K562 (cell line): Measurements from ENCODE around the gene SLC25A11. TPM values are rescaled to one million over a fixed set of nuclear protein-coding genes. Genes with fewer than 3 reads are reported as not detected.
A peak's percentile ranks its signal among the peaks of the same experiment; 100 is the strongest.

Experiments used
- FOXP1 ChIP-seq: sonication (generic); formaldehyde crosslinking; IDR thresholded peaks from 2 replicates; pipeline ENCODE4 v1.8.0; 2022; ENCODE audit warnings: mild to moderate bottlenecking, missing genetic modification reagents
- PHF20 ChIP-seq: fragments of 450-650 bp; IDR thresholded peaks from 2 replicates; pipeline ENCODE4 v1.6.1; 2018; ENCODE audit not compliant: partially characterized antibody
- POLR2AphosphoS5 ChIP-seq: IDR thresholded peaks from 2 replicates; pipeline ENCODE4 v1.6.1; 2011; ENCODE audit warnings: mild to moderate bottlenecking, low read depth, low read length, moderate library complexity; ENCODE audit not compliant: control insufficient read depth, insufficient read depth
- STAT6 ChIP-seq: sonication (generic); formaldehyde crosslinking; IDR thresholded peaks from 2 replicates; pipeline ENCODE4 v1.8.1; 2023; ENCODE audit warnings: mild to moderate bottlenecking, missing genetic modification reagents
- TEAD1 ChIP-seq, 2 experiments: fragments of 450-650 bp in 1 of 2; sonication (generic) in 1 of 2; formaldehyde crosslinking; IDR thresholded peaks; 2 replicates each; pipeline versions ENCODE4 v1.4.0 to v1.8.0; 2020 to 2022; ENCODE audit warnings: mild to moderate bottlenecking in 2 of 2, missing genetic modification reagents in 1 of 2
- ZNF561 ChIP-seq: fragments of 450-650 bp; formaldehyde crosslinking; conservative IDR thresholded peaks from 2 replicates; pipeline ENCODE4 v1.4.0; 2020; ENCODE audit warnings: mild to moderate bottlenecking, moderate library complexity
- polyA plus RNA-seq, 8 experiments: library from polyadenylated mRNA; depleted of rRNA in 4 of 8; stranded (reverse) in 5 of 8; unstranded in 3 of 8; fragments of >200 nt; fragmentation: Nextera tagmentation in 2 of 8; fragmentation: Illumina TruSeq in 1 of 8; extraction: Ambion mirVana in 2 of 8; extraction: Trizol in 1 of 8; gene quantifications; 2 replicates each; pipeline versions ENCODE4 v1.2.1 to v1.2.3, GENCODE V29; 2011 to 2014; ENCODE audit warnings: inconsistent platforms in 1 of 8, missing spikeins in 1 of 8
- total RNA-seq, 7 experiments: library from RNA; depleted of rRNA in 6 of 7; stranded (reverse); fragments of >200 nt in 6 of 7; fragmentation: Illumina TruSeq in 2 of 7; extraction: Trizol in 2 of 7; gene quantifications; 2 replicates each; pipeline versions ENCODE4 v1.2.1 to v1.2.3, GENCODE V29; 2011 to 2021; ENCODE audit warnings: low replicate concordance in 1 of 7
- TF ChIP-seq, protein P1 (sequence below): fragments of 450-650 bp; IDR thresholded peaks from 2 replicates; pipeline ENCODE4 v1.6.1; 2016; ENCODE audit warnings: mild to moderate bottlenecking, moderate library complexity
- TF ChIP-seq, protein P2 (sequence below): fragments of 450-650 bp; IDR thresholded peaks from 2 replicates; pipeline ENCODE4 v1.6.1; 2017; ENCODE audit warnings: antibody characterized with exemption
- TF ChIP-seq, protein P3 (sequence below): sonication (generic); formaldehyde crosslinking; IDR thresholded peaks from 2 replicates; pipeline ENCODE4 v1.8.0; 2022; ENCODE audit warnings: missing genetic modification reagents, mild to moderate bottlenecking, moderate library complexity, borderline replicate concordance

SLC25A11 gene
- total and polyA plus RNA-seq, 9 of the 15 experiments (the other 6 are each of a cell fraction or from before 2014, with no cell fraction given) = 3.1 to 56.7 (median 32.9) TPM

DNA sequence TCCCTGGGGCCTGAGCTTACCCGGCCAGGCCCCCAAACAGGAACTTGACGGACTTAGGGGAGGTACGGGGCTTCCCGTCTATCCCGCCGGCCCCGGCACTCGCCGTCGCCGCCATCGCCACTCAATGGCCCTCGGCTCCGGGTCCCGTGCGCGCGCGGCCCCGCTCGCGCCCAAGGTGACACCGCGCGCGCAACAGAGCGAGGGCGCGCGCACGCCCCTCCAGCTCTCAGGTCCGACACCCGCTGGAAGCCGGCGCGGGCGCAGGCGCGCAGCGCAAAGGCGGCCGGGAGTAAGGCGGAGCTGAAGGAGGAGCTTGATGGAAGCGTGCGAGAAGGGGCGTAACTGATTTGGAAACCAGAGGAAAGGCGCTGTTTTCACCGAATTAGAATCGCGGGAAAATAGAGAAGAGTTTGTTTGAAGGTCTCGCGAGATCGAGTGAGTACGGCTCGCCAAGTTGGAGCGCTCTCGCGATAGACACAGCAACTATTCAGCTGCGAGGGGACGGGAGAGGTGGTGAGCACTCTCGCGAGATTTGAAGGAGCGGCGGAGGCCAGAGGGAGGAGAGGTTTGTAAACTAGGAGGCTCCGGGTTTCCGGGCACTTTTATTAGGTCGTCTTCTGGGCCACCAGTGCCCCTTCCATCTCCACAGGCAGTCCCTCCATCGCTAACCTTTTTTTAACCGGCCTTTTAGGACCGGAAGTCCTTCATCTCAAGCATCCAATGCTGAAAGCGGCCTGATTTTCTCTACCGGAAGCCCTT lies at the start of gene SLC25A11, which contains the start of gene RNF167 (continued):
- TF ChIP-seq, protein P1, sequence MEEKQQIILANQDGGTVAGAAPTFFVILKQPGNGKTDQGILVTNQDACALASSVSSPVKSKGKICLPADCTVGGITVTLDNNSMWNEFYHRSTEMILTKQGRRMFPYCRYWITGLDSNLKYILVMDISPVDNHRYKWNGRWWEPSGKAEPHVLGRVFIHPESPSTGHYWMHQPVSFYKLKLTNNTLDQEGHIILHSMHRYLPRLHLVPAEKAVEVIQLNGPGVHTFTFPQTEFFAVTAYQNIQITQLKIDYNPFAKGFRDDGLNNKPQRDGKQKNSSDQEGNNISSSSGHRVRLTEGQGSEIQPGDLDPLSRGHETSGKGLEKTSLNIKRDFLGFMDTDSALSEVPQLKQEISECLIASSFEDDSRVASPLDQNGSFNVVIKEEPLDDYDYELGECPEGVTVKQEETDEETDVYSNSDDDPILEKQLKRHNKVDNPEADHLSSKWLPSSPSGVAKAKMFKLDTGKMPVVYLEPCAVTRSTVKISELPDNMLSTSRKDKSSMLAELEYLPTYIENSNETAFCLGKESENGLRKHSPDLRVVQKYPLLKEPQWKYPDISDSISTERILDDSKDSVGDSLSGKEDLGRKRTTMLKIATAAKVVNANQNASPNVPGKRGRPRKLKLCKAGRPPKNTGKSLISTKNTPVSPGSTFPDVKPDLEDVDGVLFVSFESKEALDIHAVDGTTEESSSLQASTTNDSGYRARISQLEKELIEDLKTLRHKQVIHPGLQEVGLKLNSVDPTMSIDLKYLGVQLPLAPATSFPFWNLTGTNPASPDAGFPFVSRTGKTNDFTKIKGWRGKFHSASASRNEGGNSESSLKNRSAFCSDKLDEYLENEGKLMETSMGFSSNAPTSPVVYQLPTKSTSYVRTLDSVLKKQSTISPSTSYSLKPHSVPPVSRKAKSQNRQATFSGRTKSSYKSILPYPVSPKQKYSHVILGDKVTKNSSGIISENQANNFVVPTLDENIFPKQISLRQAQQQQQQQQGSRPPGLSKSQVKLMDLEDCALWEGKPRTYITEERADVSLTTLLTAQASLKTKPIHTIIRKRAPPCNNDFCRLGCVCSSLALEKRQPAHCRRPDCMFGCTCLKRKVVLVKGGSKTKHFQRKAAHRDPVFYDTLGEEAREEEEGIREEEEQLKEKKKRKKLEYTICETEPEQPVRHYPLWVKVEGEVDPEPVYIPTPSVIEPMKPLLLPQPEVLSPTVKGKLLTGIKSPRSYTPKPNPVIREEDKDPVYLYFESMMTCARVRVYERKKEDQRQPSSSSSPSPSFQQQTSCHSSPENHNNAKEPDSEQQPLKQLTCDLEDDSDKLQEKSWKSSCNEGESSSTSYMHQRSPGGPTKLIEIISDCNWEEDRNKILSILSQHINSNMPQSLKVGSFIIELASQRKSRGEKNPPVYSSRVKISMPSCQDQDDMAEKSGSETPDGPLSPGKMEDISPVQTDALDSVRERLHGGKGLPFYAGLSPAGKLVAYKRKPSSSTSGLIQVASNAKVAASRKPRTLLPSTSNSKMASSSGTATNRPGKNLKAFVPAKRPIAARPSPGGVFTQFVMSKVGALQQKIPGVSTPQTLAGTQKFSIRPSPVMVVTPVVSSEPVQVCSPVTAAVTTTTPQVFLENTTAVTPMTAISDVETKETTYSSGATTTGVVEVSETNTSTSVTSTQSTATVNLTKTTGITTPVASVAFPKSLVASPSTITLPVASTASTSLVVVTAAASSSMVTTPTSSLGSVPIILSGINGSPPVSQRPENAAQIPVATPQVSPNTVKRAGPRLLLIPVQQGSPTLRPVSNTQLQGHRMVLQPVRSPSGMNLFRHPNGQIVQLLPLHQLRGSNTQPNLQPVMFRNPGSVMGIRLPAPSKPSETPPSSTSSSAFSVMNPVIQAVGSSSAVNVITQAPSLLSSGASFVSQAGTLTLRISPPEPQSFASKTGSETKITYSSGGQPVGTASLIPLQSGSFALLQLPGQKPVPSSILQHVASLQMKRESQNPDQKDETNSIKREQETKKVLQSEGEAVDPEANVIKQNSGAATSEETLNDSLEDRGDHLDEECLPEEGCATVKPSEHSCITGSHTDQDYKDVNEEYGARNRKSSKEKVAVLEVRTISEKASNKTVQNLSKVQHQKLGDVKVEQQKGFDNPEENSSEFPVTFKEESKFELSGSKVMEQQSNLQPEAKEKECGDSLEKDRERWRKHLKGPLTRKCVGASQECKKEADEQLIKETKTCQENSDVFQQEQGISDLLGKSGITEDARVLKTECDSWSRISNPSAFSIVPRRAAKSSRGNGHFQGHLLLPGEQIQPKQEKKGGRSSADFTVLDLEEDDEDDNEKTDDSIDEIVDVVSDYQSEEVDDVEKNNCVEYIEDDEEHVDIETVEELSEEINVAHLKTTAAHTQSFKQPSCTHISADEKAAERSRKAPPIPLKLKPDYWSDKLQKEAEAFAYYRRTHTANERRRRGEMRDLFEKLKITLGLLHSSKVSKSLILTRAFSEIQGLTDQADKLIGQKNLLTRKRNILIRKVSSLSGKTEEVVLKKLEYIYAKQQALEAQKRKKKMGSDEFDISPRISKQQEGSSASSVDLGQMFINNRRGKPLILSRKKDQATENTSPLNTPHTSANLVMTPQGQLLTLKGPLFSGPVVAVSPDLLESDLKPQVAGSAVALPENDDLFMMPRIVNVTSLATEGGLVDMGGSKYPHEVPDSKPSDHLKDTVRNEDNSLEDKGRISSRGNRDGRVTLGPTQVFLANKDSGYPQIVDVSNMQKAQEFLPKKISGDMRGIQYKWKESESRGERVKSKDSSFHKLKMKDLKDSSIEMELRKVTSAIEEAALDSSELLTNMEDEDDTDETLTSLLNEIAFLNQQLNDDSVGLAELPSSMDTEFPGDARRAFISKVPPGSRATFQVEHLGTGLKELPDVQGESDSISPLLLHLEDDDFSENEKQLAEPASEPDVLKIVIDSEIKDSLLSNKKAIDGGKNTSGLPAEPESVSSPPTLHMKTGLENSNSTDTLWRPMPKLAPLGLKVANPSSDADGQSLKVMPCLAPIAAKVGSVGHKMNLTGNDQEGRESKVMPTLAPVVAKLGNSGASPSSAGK = no peak
- no peak for TF ChIP-seq STAT6 (CRISPR knock-in tag)
- peak in 1 of 2 experiments; percentile 51; a peak in 1 of 4 replicates for TF ChIP-seq TEAD1 (CRISPR knock-in tag; IDR thresholded peaks at IDR 0.05)
- TF ChIP-seq FOXP1 (CRISPR knock-in tag) = no peak; the same call in 1 of the 2 replicates
- TF ChIP-seq, protein P2, sequence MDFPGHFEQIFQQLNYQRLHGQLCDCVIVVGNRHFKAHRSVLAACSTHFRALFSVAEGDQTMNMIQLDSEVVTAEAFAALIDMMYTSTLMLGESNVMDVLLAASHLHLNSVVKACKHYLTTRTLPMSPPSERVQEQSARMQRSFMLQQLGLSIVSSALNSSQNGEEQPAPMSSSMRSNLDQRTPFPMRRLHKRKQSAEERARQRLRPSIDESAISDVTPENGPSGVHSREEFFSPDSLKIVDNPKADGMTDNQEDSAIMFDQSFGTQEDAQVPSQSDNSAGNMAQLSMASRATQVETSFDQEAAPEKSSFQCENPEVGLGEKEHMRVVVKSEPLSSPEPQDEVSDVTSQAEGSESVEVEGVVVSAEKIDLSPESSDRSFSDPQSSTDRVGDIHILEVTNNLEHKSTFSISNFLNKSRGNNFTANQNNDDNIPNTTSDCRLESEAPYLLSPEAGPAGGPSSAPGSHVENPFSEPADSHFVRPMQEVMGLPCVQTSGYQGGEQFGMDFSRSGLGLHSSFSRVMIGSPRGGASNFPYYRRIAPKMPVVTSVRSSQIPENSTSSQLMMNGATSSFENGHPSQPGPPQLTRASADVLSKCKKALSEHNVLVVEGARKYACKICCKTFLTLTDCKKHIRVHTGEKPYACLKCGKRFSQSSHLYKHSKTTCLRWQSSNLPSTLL = no peak
- TF ChIP-seq POLR2AphosphoS5 = peak; percentile 47
- no peak for TF ChIP-seq ZNF561 (CRISPR knock-in tag)
- peak; percentile 40 for TF ChIP-seq PHF20
- TF ChIP-seq, protein P3, sequence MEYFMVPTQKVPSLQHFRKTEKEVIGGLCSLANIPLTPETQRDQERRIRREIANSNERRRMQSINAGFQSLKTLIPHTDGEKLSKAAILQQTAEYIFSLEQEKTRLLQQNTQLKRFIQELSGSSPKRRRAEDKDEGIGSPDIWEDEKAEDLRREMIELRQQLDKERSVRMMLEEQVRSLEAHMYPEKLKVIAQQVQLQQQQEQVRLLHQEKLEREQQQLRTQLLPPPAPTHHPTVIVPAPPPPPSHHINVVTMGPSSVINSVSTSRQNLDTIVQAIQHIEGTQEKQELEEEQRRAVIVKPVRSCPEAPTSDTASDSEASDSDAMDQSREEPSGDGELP (CRISPR knock-in tag) = peak; percentile 85; the same call in 1 of the 2 replicates
